LHCN-M2 (cell line): ENCODE results near the gene ABCA5. TPM values are rescaled to one million over a fixed set of nuclear protein-coding genes. Genes with fewer than 3 reads are reported as not detected.
A peak's percentile ranks its signal among the peaks of the same experiment; 100 is the strongest.
"Not testable (repeated sequence)": the region's sequence is repeated elsewhere in the genome, so short reads cannot be mapped to it uniquely, and the experiment has no call there.

Experiments used
- DNase-seq: peaks from one replicate; pipeline ENCODE4 v3.0.0-alpha.2; 2012; ENCODE audit warnings: low read depth
- total RNA-seq: library from RNA; depleted of rRNA; stranded (reverse); fragments of >200 nt; gene quantifications from 2 replicates; pipeline ENCODE4 v1.2.3, GENCODE V29; 2014

Gene ABCA5
- total RNA-seq, 1 experiment from 2014 or later: 0.75 TPM

GRCh38 chr17:69325518-69326376, 1.2 kb downstream of the ABCA5 start:
- DNase-seq: no peak

DNA sequence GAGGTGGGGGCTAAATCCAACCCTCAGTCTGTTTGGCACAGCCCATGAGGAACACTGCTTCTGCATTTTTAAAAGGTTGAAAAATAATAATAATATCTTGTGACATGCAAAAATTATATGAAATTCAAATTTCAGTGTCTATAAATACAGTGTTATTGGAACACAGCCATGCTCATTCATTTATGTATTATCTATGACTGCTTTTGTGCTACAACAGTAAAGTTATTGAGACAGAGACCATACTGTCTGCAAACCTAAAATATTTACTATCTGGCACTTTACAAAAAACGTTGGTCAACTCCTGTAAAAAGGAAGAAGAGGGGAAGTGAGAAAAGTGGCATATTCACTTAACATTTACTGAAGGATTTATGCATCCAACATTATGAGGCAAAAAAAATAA, 3.1 kb downstream of the ABCA5 start:
- no peak for DNase-seq

DNA sequence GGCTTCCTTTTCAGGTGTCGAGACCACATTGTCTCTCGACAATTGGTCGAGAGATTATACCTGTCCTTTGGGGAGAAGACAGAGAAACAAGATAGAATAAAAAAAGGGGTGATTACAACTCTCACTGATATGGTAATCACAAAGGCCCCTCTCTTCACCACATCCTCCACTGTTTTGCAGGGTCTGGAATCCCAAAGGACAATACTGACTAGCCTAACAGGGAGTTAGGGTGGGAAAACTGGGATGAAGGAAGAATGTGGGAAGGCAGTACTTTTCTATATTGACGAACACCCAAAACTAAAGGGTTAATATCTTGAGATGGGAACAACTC, 6.1 kb downstream of the ABCA5 start:
- no peak for DNase-seq

GRCh38 chr17:69320210-69320907, 6.6 kb downstream of the ABCA5 start:
- DNase-seq: no peak

GRCh38 chr17:69317625-69318024, 9.3 kb downstream of the ABCA5 start:
- no peak for DNase-seq

- no peak for DNase-seq
Observed at GRCh38 chr17:69314246-69315065, 12.5 kb downstream of the ABCA5 start.

- no peak for DNase-seq
Observed at GRCh38 chr17:69305177-69305576, 21.8 kb downstream of the ABCA5 start.

DNA sequence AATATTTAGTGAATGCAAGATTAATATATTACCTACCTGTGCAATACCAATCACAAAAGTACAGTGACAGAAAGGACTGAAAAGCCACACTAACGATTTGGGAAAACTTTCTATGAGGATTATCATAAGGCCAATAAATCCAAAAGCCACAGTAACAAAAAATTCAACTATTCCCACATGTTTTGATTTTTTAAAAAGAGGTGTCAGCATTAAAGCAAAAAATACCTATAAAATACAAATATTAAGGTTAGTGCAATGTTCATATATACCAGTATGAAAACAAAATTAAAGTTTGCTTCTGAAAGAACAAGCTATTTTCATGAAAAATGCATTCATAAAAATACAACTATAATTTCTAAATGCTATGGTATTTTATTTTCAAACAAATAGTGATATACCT, 24.3 kb downstream of the ABCA5 start:
- DNase-seq: no peak

DNA sequence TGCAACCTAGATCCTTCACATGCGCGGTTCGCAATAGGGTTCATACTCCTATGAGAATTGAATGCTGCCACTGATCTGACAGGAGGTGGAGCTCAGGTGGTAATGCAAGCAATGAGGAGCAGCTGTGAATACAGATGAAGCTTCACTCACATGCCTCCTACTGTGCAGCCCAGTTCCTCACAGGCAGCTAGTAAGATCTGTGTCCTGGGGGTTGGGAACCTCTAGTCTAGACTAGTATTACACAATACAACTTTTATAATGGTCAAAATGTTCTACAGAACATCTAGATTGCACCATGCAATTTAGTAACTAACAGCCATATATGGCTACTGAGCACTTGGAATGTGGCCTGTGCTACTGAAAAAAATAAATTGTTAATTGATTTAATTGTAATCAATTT, 26.7 kb downstream of the ABCA5 start:
- DNase-seq: no peak

DNA sequence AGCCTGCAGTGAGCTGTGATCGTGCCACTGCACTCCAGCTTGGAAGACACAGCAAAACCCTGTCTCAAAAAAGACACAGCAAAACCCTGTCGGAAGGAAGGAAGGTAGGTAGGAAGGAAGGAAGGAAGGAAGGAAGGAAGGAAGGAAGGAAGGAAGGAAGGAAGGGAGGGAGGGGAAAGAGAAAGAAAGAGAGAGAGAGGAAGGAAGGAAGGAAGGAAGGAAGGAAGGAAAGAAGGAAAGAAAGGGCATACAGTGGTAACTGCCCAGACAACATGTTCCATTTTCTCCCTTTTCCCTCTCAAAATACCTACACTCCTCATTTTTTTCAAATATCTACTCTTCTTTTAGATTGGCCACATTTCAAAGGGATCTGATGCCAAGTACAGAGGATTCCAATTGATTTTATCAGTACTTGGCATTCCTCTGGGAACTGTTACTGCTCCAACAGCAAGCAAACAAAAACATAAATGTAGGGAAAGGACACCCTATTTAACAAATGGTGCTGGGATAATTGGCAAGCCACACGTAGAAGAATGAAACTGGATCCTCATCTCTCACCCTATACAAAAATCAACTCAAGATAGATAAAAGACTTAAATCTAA, 28.7 kb downstream of the ABCA5 start:
- not testable (repeated sequence) for DNase-seq

DNA sequence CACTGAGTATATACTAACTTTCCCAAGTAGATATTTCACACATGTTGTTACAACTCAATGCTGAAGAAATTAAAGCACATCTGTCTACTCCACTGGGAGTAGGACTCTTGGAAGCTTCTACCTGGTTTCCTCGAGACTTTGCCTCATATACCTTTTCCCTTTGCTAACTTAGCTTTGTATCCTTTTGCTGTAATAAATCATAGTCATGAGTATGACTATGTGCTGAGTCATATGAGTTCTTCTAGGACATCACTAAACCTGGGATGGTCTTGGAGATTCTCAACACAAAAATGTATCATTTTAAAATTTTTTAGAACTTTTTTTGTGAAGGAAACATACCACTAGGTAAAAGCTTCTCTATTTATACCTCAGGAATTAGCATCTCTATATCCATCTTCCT, 39.8 kb downstream of the ABCA5 start:
- peak; percentile 24 for DNase-seq

GRCh38 chr17:69286257-69286656, 40.7 kb downstream of the ABCA5 start:
- DNase-seq: no peak

DNA sequence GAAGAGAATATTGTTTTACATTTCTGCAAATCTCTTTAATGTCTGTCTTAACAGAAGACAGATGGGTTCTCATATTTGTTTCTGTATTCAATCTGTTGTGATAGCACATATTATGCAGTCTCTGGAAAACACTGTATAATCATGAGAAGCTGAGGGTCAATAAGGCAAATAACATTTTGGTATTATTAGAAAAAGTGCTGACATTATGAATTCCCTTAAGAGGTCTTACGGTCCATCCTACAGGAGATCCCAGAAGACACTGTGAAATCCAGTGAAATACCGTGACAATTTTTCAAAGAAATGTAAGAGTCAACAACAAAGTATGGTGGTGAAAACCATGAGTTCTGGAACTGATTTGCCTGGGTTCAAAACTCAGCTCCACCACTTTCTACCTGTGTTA, 42.3 kb downstream of the ABCA5 start:
- no peak for DNase-seq

GRCh38 chr17:69282002-69282401, 44.9 kb downstream of the ABCA5 start:
- DNase-seq: no peak

- not testable (repeated sequence) for DNase-seq
Observed at GRCh38 chr17:69276279-69276678, 50.7 kb downstream of the ABCA5 start.

GRCh38 chr17:69275751-69276150, 51.2 kb downstream of the ABCA5 start:
- no peak for DNase-seq

- no peak for DNase-seq
Observed at GRCh38 chr17:69271023-69271422, 55.9 kb downstream of the ABCA5 start.

- DNase-seq: no peak
Observed at GRCh38 chr17:69269131-69269998, 57.6 kb downstream of the ABCA5 start.

GRCh38 chr17:69268543-69269014, 58.4 kb downstream of the ABCA5 start:
- no peak for DNase-seq

- no peak for DNase-seq
Observed at GRCh38 chr17:69267219-69267618, 59.7 kb downstream of the ABCA5 start.

DNA sequence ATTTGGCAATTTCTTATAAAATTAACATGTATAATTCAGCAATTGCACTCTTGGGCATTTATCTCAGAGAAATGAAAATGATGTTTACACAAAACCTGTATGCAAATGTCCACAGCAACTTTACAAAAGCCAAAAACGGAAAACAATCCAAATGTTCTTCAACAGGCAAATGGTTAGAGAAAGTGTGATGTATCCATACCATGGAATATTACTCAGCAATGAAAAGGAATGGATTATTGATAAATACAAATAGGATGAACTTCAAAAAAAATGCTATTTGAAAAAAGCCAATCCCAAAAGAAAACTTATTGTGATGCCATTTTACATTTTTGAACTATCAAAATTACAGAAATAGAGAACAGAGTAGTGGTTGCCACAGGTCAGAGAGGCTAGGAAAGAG, 61.1 kb downstream of the ABCA5 start:
- DNase-seq: no peak
